GM18498 (cell line): ENCODE data around the gene GEN1.
"Not testable (repeated sequence)": the region's sequence is repeated elsewhere in the genome, so short reads cannot be mapped to it uniquely, and the experiment has no call there.

ENCODE experiments used
- ATAC-seq: cut with Tn5 transposase; IDR thresholded peaks from one replicate; pipeline ENCODE4 v1.9.1; 2021; ENCODE audit warnings: mild to moderate bottlenecking, moderate library complexity; ENCODE audit not compliant: unreplicated experiment

Gene GEN1

GRCh38 chr2:17821535-17822444 lies 67.9 kb downstream of the GEN1 start:
- peak; percentile 52 for ATAC-seq

- peak; percentile 67 for ATAC-seq
These were observed 68.6 kb downstream of the GEN1 start for GRCh38 chr2:17822445-17823117.

GRCh38 chr2:17823646-17824045 lies 69.7 kb downstream of the GEN1 start:
- ATAC-seq, result not testable (repeated sequence)

GRCh38 chr2:17827316-17827715 lies 73.4 kb downstream of the GEN1 start:
- ATAC-seq, result no peak

GRCh38 chr2:17827785-17828184 lies 73.8 kb downstream of the GEN1 start:
- ATAC-seq, result no peak

- peak; percentile 89 for ATAC-seq
These were observed 76.4 kb downstream of the GEN1 start for GRCh38 chr2:17830053-17831034.

GRCh38 chr2:17835516-17835915 lies 81.6 kb downstream of the GEN1 start:
- ATAC-seq, result no peak
